ENCODE data around the gene IMPDH2.

DNA sequence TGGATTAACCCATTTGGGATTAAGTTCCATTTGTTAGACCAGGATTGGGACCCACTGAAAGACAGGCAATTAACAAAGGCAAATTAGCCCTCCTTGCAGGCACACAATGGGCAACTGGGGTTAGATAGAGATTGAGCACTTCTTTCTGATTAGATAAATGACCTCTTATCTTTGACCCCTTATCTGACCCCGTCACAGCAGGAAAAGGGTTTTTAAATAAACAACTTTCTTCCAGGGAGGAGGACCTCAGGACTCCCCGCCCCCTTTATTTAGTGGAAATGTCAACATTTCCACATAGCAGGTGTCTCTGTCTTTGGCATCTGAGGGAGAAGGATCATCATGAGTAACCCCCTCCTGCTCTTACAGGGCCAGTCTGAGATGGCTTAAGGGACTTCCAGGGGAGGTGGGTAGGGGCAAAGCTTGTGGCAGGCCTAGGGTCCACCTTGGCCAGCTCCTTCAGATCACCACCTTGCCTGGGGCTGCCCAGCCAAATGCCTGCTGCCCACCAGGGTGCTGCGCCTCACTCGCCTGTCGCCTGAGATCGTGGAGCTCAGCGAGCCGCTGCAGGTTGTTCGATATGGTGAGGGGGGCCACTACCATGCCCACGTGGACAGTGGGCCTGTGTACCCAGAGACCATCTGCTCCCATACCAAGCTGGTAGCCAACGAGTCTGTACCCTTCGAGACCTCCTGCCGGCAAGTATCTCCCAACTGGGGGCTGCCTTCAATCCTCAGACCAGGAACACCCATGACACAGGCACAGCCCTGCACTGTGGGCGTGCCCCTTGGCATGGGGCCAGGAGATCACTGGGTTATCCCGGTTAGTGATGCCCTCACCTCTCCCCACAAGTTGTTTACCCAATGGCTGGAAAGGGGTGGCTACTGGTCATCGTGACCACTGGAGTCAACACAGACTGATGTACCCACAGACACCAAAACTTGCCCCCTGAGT lies 24.6 kb downstream of the IMPDH2 start:
- TF ChIP-seq POLR2A (IDR thresholded peaks at IDR 0.05), result no peak
- TF ChIP-seq, protein P1, sequence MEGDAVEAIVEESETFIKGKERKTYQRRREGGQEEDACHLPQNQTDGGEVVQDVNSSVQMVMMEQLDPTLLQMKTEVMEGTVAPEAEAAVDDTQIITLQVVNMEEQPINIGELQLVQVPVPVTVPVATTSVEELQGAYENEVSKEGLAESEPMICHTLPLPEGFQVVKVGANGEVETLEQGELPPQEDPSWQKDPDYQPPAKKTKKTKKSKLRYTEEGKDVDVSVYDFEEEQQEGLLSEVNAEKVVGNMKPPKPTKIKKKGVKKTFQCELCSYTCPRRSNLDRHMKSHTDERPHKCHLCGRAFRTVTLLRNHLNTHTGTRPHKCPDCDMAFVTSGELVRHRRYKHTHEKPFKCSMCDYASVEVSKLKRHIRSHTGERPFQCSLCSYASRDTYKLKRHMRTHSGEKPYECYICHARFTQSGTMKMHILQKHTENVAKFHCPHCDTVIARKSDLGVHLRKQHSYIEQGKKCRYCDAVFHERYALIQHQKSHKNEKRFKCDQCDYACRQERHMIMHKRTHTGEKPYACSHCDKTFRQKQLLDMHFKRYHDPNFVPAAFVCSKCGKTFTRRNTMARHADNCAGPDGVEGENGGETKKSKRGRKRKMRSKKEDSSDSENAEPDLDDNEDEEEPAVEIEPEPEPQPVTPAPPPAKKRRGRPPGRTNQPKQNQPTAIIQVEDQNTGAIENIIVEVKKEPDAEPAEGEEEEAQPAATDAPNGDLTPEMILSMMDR (IDR thresholded peaks at IDR 0.05 in 4 of 5, conservative IDR thresholded peaks at IDR 0.05 in 1 of 5), result no peak

All from gastrocnemius medialis (tissue), 4 donors.